Activated T-helper 9 cell treated with anti-CD3 and anti-CD28 coated beads, Interleukin-2, amount 50 U/mL, for 16 hours (primary cell): Measurements from ENCODE around the gene PET100.

Source experiments
- DNase-seq: peaks from one replicate; pipeline ENCODE4 v3.0.0-alpha.2; 2020; ENCODE audit warnings: low read depth

Gene PET100

DNA sequence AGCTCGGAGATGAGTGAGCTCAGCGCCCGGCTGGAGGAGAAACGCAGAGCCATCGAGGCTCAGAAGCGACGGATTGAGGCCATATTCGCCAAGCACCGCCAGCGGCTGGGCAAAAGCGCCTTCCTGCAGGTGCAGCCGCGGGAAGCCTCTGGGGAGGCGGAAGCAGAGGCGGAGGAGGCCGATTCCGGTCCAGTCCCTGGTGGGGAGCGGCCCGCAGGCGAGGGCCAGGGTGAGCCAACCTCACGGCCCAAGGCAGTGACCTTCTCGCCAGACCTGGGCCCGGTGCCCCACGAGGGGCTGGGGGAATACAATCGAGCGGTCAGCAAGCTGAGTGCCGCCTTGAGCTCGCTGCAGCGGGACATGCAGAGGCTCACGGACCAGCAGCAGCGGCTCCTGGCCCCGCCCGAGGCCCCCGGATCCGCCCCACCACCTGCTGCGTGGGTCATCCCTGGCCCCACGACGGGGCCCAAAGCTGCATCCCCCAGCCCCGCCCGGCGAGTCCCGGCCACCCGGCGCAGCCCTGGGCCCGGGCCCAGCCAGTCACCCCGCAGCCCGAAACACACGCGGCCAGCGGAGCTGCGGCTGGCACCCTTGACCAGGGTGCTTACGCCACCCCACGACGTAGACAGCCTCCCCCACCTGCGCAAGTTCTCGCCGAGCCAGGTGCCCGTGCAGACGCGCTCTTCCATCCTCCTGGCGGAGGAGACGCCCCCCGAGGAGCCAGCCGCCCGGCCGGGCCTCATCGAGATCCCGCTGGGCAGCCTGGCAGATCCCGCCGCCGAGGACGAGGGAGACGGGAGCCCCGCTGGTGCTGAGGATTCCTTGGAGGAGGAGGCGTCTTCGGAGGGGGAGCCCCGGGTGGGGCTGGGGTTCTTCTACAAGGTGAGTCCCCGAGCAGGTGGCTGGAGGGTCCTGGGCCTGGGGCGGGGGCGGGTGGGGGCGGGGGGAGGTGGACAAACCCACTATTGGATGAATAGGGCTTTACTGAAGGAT is 17.0 kb upstream of the PET100 start:
- no peak for DNase-seq

DNA sequence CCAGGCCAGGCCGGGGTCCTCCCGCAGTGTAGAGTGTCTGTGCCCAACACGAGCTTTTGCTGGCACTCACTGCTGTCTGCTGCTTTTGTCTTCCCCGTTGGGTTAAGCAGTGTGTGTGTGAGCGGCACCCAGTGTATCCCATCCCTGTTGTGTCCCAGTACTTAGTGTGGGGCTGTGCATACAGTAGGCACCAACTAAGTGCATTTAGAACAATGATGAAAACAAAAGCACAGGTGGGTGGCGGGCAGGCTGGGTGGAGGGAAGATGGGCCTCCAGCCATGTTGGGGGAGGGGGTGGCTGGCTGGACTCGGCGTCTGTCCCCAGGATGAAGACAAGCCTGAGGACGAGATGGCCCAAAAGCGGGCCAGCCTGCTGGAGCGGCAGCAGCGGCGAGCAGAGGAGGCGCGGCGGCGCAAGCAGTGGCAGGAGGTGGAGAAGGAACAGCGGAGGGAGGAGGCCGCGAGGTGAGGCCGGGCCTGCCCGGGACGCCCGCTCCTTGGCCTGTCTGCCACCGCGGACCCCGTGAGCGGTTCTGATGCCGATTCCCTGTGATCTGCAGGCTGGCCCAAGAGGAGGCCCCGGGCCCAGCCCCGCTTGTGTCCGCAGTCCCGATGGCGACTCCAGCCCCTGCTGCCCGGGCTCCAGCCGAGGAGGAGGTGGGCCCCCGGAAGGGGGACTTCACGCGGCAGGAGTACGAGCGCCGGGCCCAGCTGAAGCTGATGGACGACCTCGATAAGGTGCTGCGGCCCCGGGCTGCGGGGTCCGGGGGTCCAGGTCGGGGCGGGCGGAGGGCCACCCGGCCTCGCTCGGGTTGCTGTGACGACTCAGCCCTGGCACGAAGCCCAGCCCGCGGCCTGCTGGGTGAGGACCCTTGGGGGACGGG is 14.5 kb upstream of the PET100 start:
- no peak for DNase-seq

DNA sequence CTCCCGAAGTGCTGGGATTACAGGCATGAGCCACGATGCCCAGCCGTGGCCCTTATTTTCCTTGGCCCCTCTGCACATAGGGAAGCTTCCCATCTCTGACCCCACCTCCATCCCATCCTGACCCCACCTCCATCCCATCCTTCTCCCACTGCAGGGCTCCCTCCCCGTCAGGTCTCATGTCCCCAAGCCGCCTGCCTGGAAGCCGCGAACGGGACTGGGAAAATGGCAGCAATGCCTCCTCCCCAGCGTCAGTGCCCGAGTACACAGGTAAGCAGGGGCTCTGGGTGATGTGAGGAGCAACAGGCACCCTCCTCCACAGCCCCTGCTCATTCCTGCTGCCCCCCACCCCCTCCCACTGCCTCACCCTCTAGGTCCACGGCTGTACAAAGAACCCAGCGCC is 12.4 kb upstream of the PET100 start:
- no peak for DNase-seq

DNA sequence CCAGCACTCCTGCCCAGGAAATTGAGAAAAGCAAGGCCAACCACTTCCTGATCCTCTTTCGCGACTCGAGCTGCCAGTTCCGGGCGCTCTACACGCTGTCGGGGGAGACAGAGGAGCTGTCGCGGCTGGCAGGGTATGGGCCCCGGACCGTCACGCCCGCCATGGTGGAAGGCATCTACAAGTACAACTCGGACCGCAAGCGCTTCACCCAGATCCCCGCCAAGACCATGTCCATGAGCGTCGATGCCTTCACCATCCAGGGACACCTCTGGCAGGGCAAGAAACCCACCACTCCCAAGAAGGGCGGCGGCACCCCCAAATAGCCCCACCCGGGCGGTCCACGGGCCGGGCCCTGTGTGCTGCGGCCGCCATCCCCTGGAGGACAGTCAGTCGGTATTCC is 11.9 kb upstream of the PET100 start:
- DNase-seq: no peak

DNA sequence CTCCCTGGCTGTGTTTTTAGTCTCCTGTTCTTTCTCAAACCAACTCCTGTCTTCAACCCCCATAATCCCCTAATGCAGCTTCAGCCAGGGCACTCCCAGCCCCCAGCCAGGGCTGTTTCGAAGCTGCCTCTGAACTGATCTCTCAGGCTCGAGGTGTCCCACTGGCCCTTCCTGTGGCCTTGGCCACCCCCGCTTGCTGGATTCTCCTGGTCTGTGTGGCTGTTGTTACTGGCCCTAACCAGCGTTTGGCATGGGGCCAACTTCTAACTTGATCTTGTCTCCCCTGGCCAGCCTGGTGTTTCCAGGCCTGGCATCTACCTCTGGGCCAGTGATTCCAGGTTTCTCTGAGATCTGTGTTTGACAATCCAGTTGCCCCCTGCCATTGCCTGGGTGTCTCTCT is 11.2 kb upstream of the PET100 start:
- no peak for DNase-seq

DNA sequence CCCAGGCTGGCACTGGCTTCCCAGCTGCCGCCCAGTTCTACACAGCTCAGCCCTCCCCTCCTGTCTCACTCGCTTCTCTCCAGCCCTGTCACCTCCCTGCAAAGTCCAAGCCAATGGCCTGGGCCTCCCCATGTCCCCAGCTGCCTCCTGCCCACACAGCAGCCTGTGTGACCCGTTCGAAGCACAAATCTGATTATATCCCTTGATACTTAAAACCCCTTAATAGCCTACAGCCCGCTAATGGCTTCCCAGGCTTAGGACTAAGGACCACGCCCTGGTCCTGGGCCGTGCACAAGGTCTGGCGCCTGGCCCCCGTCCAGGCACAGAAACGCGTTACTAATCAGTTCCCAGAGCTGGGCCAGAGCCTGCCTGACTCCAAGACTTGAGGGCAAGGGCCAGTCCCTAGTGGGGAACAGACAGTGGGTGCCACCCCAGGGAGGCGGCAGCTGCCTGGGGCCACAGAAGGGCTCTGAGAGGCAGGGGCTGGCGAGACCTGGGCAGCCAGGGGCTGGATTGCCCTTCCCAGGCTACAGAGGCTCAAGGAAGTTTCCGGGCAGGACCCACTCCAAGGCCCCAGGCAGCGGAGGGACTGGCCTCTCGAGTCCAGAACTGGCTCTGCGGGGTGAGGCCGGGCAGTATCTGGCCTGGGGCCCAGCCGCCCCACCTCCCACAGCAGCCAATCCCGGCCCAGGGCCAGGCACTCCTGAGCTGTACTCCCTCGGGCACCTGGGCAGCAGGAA is 10.7 kb upstream of the PET100 start:
- DNase-seq: no peak

DNA sequence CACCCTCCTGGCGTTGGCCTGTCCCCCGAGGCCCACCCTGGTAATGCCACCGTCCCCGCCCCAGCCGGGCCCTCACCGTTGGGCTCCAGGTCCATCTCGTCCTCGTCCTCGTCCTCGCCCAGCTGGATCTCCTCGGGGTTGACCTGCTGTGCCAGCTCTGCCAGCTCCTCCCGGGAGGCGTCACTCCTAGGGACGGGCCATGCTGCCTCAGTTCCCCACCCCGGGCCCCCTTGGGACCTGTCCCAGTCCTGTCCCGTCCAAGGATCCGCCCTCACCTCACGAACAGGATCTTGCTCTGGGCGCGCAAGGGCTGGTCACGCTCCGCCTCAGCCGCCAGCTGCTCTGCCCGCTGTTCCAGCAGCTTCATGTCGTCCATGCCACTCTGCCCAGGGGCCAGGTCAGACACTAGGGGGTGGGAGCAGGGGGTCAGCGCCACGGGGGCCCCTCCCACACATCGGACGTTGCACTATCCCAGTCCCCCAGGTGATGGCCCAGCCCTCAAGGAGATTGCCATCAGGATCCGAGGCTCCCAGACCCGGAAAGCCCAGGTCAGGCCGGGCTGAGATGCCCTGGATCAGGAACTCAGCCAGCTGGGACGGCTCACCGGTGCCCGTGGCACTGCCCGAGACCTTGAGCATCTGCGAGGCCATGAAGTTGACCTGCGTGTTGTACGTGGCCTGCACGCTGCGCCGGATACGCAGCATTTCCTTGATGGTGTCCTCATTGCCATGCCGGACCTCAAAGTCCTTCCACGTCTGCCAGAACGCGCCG is 9.7 kb upstream of the PET100 start:
- DNase-seq: no peak

DNA sequence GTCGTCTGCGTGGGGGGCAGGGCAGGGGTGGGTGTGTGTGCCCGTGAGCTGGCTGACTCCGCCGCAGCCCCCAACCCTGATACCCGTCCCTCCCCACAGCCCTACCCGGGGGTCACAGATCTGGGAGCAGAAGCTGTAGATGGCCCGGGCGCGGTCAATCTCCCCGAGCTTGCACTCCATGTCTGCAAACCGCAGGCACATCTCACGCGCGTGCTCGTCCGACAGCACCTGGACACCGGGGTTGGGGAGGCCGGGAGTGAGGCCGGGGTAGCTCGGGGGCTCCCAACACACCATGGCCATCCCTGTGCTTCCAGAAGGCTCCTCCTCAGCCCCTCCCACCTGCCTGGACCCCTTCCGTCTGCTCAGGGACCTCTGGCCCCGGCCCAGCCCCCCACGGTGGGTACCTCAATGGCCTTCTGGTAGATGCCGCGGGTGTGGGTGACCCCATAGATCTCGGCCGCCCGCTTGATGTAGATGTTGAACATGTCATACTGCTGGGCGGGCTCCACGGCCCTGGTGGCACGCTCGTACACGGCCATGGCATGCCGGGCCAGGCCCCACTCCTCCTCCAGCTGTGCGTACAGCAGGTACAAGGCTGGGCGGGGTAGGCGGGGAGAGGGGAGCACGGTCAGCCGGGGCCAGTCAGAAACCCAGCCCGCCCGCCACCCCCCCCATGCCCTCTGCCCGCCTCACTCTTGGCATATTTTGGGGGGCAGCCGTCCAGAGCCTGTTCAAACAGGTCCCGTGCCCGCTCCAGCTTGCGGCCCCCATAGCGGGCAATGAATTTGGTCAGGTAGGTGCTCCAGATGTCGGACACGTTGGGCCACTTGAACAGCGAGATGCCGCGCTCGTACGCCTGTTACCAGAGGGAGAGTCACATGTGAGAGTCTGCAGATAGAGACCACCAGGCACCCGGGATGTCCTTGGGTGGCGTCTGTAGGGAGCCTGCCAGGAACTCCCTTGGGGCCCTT is 8.9 kb upstream of the PET100 start:
- no peak for DNase-seq

DNA sequence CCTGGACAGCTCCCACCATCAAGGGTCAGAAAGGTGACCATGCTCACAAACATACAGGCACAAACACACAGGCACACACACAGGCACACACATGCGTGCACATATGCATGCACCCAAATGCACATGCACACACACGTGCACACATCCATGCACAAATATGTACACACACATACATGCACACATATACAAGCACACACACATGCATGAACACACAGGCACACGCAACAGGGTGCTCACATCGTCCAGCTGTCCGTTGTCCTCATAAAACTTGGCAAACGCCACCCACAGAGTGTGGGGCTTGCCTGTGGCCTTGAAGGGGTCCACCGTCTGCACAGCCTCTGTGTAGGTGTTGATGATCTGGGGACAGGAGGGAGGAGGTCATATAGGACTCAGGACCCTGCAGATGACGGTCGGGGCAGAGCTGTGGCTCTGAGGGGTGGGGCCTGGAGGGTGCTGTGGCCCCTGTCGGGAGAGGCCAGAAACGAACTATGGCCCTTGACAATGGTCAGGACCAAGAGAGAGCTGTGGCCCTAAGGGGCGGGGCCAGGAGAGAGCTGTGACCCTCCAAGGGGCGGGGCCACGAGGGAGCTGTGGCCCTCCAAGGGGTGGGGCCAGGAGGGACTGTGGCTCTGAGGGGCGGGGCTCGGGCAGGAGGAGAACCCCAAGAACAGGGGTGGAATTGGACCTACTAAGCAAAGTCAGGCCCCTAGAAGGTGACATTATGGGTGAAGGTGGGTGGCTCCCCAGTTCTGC is 6.5 kb upstream of the PET100 start:
- no peak for DNase-seq

DNA sequence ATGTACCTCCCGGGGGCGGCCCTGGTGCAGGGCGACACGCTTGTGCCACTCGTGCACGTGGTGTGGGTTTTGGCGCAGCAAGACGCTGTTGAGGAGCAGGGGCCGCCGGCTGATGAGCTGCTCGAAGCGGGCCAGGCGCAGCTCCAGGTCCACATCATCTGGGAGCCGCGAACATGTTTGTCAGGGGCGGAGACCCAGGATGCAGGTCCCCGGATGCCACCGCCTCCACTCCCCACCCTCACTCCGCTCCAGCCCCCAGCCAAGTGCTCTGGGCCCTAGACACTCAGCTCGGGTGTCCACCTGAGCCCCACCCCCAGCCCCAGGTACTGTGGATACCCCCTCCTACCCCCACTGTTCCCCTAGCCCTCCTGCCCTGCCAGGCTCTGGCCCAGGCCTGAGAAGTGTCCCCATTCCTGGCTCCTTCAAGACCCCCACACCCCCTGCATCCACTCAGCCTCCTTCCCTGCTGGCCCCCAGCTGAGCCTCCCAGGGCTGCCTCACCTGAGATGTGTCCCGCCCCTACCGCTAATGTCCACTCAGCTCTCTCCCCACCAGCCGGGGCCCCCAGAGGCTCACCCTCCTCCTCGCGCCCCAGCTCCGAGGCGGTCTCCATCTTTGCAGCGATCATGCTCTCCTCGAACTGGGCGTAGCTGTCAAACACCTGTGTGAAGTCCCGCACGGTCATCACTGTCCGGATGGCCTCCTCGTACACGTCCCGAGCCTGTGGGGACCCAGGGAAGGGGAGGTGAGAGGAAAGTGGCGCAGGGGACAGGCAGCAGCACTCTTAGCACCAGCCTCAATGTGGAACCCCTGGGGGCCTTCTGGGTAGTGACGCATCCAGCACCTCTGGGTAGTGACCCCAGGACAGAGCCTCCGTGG is 5.6 kb upstream of the PET100 start:
- DNase-seq: no peak

DNA sequence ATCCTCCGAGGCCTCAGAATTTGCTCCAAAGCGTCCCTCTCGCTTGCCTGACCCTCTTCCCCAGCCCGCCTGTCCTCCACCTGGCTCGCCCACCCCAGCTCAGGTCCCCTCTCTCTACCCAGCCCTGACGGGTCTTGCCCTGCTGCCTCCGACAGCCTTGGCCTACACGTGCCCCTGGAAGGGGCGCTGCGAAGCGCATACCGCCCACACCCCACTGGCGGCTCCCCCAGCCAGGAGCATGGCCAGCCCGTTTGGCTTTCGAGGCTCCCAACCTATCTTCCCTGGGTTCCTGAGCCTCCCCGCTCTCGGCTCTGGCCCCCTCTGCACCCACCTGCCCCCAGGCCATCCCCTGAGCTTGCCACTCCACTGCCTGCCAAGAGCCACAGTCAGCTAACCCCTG is 4.8 kb upstream of the PET100 start:
- DNase-seq: no peak

DNA sequence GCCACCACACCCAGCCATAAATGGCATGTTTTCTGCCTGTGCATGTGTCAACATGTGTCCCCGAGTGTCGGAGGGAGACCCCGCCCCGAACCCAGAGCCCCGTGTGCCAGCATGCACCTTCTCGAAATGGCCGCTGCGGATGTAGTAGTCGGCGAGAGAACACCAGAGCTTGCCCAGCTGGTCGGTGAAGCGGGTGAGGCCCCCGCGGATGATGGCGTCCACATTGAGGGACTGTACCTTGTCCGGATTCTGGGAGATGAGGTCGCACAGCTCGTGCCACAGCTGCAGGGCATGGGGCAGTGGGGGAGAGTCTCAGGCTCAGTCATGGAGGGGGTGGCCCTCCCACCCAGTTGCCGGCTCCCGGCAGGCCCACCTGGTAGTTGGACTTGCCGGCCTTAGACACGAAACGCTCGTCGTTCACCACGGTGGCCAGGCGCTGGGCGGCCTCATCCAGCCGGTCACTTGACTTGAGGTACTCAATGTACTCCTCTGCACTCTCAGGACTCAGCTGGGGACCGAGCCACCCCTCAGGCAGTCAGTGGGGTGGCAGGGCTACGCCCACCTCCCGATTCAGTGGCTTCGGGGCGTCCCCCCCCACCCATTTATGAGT is 3.7 kb upstream of the PET100 start:
- DNase-seq: no peak

DNA sequence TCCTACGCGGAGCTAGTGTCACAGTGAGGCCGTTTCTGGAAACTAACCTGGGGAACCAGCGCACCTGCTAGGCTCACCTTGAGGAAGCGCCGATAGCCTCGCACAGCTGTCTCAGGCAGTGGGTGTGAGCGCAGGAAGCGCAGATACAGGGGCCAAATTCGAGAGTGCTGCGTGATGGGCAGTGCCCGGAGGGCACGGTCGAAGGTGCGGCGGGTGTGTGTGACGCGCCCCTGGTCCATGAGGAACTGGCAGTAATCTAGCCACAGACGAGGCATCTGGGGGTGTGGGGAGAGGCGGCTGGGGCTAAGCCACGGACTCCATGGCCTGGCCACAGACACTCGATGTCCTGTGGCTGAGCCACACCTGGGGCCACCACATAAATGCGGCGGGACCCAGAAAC is 2.4 kb upstream of the PET100 start:
- DNase-seq: no peak

DNA sequence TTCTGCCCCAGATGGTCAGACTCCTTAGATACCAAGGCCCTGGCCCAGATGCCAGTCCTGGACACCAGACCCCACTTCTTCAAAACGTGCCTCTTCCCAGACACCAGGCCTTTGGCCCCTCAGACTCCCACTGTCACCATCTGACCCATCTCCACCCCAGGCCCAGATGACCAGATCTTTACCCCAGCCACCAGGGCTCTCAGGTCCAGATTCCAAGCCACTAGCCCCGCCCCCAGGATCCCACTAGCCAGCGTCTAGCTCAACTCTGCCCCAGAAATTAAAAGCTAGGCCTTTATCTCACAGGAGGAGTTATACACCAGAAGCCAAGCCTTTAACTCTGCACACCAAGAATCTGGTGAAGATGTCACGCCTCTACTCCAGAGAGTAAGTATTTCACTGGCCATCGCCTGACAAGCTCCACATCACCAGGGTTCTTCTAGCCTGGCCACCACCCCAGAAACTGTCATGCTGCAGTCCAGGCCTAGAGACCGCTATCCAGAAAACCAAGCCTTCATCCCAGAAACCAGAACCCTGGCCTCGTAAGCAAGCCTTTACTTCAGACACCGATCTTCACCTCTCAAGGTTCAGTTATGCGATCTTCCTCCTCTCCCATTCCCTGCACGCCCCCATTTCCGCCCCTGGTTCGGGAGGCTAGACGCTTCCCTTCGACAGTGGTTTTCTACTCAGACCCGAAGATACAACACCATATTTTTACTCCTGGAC is 843 bp upstream of the PET100 start:
- DNase-seq: no peak

DNA sequence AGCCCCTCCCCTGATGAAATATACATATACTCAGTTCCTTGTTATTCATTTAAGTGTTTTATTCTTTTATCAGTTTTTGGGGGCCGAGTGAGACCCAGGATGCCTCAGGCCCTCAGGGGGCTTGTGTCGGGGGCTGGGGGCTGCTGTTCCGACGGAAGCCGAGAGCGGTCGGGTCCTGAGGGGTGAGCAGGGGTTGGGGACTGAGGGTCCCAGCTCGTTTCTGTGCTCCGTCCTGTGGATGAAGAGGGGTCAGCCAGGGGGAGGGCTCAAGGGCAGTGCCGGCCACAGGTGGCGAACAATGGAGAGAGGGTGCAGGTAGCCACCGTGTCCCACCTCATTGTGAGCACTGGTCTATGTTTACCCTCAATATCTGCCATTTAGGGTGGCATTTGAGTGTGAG is 2.0 kb downstream of the PET100 start:
- no peak for DNase-seq

DNA sequence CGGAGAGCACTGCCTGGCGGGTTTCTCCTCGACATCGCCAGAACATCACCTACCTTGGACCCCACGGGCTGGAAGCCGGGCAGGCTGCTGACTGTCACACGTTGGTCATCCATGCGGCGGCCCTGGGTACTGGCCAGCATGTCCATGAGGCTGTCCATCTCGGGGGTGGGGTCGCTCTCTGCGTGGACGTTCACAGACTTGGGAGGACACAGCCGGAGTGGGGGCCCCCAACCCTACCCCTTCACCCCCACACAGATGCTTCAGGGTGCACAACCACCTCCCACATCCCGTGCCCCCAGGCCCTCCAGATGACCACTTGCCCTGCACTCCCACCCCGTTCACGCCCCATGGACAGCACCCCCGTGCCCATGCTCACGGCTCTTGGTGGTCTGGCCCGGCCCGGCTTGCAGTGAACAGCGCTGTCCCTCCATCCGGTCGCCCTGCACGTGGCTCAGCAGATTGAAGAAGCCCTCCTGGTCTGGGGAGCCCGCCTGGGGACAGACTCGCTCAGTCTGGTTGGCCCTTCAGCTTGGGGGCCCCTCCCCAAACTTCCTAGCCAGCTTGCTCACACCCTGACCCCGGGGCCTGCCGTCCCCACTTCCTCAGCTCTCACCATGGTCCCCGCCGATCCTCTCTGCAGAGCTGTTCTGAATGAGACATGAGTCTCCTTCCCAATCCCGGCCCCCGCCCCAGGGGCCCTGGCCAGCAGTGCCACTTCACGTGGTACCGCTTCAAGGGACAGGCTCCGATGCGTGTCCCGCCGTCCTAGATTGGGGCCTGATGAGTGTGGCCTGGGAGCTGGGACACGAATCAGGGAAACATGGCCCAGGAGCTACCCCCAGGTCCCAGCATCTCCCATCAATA is 3.0 kb downstream of the PET100 start:
- no peak for DNase-seq
